GM12891 (cell line): ENCODE measurements around the gene RERE.

Source experiments
- DNase-seq: peaks from one replicate; pipeline ENCODE4 v3.0.0; 2011; ENCODE audit warnings: low spot score; ENCODE audit not compliant: insufficient read length
- FAIRE-seq: peaks from 2 replicates; lab custom pipeline; 2011; peaks lifted over from hg19 to GRCh38; lab: Jason Lieb, UNC
- PAX5 ChIP-seq: IDR thresholded peaks from 2 replicates; pipeline ENCODE4 v1.6.1; 2011; ENCODE audit warnings: low read length, moderate library complexity, mild to moderate bottlenecking; ENCODE audit not compliant: insufficient read depth, severe bottlenecking
- POLR2A ChIP-seq: IDR thresholded peaks from 2 replicates; pipeline ENCODE4 v1.6.1; 2011; ENCODE audit warnings: low read depth, low read length, control low read depth
- POLR2AphosphoS5 ChIP-seq: IDR thresholded peaks from 2 replicates; pipeline ENCODE4 v1.6.1; 2011; ENCODE audit warnings: low read depth, low read length, control low read depth
- POU2F2 ChIP-seq: IDR thresholded peaks from 2 replicates; pipeline ENCODE4 v1.6.1; 2011; ENCODE audit warnings: low read depth, mild to moderate bottlenecking, control low read depth, low read length, moderate library complexity
- SPI1 ChIP-seq: IDR thresholded peaks from 2 replicates; pipeline ENCODE4 v1.6.1; 2011; ENCODE audit warnings: low read depth, low read length, control low read depth
- TAF1 ChIP-seq: IDR thresholded peaks from 2 replicates; pipeline ENCODE4 v1.6.1; 2011; ENCODE audit warnings: low read depth, low read length, control low read depth

The RERE gene

DNA sequence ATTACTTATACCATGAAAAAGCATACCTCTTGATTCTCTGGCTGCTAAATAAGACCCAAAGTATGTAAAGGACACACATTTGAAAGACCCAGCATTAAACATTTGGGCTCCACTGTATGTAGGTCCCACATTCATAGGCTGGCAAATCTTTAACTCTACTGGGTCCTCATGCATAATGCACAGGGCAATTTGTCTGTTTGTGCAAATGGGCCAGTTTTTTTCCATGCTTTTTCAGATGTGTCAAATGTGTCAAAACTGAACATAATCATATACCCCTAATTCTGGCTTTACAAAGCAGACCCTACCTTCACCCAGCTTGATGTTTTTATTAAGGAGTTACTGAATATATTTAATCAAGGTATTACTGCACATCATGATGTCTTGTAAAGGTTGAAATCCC, 63.7 kb downstream of the RERE start:
- FAIRE-seq (no peak), DNase-seq (no peak)

DNA sequence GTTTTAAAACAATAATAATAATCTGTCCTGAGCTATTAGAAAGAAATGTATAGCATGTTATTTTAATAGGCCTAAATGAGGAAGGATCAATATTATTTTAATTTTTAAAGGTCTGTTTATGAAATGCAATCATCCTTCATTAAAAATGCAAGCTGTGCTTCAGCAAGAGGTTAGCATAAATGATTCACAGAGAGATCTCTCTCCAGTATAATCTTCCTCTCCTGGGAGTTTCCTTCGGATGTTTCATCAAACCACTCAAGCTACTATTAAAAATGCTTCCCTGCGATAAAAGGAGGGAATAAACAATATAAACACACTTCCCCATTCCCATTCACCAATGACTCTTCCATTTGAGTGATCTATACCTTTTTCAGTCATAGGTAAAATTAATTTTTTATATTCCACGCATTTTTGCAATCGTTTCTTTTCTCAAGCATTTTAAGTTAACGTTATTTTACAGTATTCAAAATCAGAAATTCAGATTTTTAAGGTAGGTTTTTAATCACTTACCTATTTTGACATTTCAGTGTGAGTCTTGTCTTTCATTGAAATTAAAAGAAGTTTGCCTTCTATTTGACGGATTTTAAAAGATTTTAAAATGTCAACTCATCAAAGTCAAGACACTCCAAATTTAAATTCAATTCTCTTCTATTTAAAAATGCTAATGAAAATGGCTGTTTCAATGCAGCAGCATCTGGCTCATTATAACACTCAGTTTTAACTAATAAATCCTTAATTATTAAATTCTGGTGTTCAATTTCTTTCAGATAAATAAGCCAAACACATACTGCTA, 64.3 kb downstream of the RERE start:
- FAIRE-seq (no peak), DNase-seq (no peak)
- no peak for TF ChIP-seq POU2F2
- no peak for TF ChIP-seq SPI1
- TF ChIP-seq PAX5, result no peak
- TF ChIP-seq TAF1, result no peak
- TF ChIP-seq POLR2AphosphoS5, result no peak
- no peak for TF ChIP-seq POLR2A

More for the DNA sequence above, 63.7 kb downstream of the RERE start:
- TF ChIP-seq POU2F2 (no peak), SPI1 (no peak), PAX5 (no peak), POLR2A (no peak), POLR2AphosphoS5 (no peak), TAF1 (no peak)

GRCh38 chr1:8752411-8752810, 65.0 kb downstream of the RERE start:
- FAIRE-seq (no peak), DNase-seq (no peak)
- TF ChIP-seq TAF1 (no peak), POLR2A (no peak), SPI1 (no peak), POU2F2 (no peak), PAX5 (no peak), POLR2AphosphoS5 (no peak)

- DNase-seq (no peak), FAIRE-seq (no peak)
- TF ChIP-seq SPI1 (no peak), PAX5 (no peak), POLR2AphosphoS5 (no peak), TAF1 (no peak), POLR2A (no peak), POU2F2 (no peak)
Measured at GRCh38 chr1:8751984-8752383, 65.5 kb downstream of the RERE start.

DNA sequence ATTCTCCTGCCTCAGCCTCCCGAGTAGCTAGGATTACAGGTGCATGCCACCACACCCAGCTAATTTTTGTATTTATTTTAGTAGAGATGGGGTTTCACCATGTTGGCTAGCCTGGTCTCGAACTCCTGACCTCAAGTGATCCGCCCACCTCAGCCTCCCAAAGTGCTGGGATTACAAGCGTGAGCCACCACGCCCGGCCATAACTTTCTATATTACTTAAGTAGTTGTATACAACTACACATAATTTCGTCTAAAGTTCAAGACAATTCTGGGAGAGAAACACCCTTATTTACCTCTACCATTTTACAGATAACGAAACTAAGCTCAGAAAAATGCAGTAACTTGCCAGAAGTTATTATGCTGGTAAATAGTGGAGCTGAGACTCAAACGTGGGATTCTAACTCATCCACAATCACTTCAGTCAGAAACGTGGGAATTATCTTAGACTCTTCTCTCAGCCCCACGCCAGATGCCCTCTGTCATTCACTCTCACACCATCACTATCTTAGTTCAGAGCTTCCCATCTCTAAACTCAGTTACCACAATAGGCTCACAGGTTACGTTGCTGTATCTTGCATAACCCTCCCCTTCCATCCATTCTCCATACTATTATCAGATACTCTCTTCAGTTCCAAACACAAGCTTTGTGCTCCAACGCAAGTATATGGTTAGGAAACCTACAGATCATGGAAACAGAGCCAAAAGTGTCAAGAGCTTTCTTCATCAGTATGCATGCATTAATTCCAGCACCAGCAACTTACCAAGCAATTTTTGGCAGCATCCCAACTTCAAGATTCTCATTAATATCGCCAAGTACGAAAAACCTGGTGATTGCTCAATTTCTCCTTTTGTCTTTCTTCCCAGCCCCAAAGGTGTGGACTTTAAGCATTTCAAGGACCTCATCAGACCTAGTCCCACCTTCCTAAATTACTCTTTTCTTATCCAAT, 69.3 kb downstream of the RERE start:
- TF ChIP-seq POLR2A (no peak), POU2F2 (no peak), PAX5 (no peak), POLR2AphosphoS5 (no peak), SPI1 (no peak), TAF1 (no peak)
- DNase-seq, result no peak
- FAIRE-seq, result peak; percentile 71

DNA sequence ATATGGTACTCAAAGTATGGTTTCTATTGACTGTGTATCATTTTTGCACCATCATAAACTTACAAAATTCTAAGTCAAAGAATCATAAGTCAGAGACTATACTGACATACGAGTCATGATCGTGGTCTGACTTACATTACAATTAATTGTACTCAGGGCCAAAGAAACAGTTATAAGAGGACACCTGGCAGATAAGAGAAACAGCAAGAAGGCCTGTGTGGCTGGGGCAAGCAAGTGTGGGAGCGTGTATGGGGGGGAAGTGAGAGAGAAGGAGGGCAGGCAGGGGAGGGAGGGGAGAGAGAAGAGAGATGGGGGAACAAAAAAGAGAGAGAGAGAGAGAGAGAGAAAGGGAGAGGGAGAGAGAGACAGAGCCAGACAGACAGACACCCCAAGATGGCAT, 70.9 kb downstream of the RERE start:
- FAIRE-seq (no peak), DNase-seq (no peak)
- TF ChIP-seq POU2F2, result no peak
- TF ChIP-seq SPI1, result peak; percentile 35; the same call in 1 of the 2 replicates
- TF ChIP-seq POLR2A, result no peak
- no peak for TF ChIP-seq POLR2AphosphoS5

DNA sequence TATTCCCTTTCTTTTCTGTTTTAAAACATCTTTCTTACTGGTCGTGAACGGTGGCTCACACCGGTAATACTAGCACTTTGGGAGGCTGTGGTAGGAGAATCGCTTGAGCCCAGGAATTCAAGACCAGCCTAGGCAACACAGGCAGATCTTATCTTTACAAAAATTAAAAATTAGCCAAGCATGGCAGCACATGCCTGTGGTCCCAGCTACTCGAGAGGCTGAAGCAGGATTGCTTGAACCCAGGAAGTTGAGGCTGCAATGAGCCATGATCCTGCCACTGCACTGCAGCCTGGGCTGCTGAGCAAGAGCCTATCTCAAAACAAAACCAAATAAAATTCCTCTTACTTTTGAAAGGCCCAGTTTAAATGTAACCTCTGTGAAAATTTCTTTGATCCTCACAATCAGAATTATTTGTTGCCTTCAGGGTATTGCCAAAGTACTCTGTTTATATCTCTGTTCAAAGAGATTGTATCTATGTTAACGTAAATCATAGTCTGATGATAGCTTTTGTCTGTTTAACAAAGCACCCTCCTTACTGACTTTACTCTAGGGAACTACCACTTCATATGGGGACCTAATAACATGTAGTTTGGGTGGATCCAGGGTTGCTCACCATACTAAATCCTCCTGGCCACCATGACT, 71.6 kb downstream of the RERE start:
- TF ChIP-seq POLR2A (no peak), POU2F2 (no peak), PAX5 (no peak), SPI1 (no peak), POLR2AphosphoS5 (no peak), TAF1 (no peak)
- FAIRE-seq (peak; percentile 13), DNase-seq (no peak)

- FAIRE-seq (no peak), DNase-seq (no peak)
- no peak for TF ChIP-seq POLR2AphosphoS5
- TF ChIP-seq SPI1, result no peak
- no peak for TF ChIP-seq TAF1
- TF ChIP-seq POLR2A, result no peak
- TF ChIP-seq PAX5, result no peak
- TF ChIP-seq POU2F2, result no peak
Measured at GRCh38 chr1:8745346-8745745, 72.1 kb downstream of the RERE start.

DNA sequence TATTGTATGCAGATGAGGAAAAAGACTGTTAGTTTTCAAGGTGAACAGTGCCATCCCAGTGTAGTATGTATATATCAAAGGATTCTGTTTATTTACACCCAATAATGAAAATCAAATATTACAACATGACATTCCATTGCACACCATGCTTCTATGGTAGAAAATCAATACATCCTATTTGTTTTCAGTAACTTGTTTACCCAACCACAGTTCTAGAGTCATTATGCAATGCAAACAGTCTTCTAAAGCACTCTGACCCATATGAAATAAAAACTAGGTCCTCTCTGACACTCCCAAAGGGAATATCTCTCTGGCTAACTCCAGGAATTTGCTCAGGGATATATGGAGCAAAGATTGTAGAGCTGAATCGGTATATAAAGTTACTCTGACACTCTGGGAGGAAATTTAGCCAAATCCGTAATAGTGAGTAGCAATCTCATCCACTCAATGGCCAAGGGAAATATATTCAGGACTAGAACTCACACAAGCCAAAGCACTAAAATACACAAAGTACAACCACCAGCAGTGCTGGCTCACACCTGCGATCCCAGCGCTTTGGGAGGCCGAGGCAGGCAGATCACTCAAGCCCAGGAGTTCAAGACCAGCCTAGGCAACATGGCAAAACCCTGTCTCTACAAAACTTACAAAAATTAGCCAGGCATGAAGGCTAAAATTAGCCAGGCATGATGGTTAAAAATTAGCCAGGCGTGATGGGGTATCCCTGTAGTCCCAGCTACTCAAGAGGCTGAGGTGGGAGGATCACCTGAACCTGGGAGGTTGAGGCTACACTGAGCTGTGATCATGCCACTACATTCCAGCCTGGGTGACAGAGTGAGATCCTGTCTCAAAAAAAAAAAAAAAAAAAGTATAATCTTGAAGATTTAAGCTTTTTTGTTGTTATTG, 75.2 kb downstream of the RERE start:
- FAIRE-seq (no peak), DNase-seq (no peak)
- no peak for TF ChIP-seq POLR2A
- no peak for TF ChIP-seq POU2F2
- TF ChIP-seq POLR2AphosphoS5, result no peak
- TF ChIP-seq TAF1, result no peak
- TF ChIP-seq PAX5, result no peak
- TF ChIP-seq SPI1, result no peak
